HTERT RPE-1 (cell line): Measurements from ENCODE around the gene PCARE.
"Not testable (repeated sequence)": the region's sequence is repeated elsewhere in the genome, so short reads cannot be mapped to it uniquely, and the experiment has no call there.

ENCODE experiments used
- in situ Hi-C: fragments of 300-500 bp; cut with MboI; formaldehyde crosslinking; loops from 4 replicates; pipeline ENCODE4 v1.14.3; 2020; ENCODE audit warnings: low sequenced_read_pairs

Gene PCARE

GRCh38 chr2:29074411-29074810 lies at the start of gene PCARE:
Gene PCARE (minus strand): TSS chr2:29074523. CDS start chr2:29074261, 262 bp downstream.
- in situ Hi-C loops: no loop called here

GRCh38 chr2:29123617-29124349 lies 49.5 kb upstream of the PCARE start:
- in situ Hi-C loops: no loop called here

GRCh38 chr2:29120846-29121245 lies 46.5 kb upstream of the PCARE start:
- in situ Hi-C loops: no loop called here

- in situ Hi-C loops: no loop called here
Observed at GRCh38 chr2:29119211-29119610, 44.9 kb upstream of the PCARE start.

GRCh38 chr2:29117636-29118303 lies 43.4 kb upstream of the PCARE start:
- in situ Hi-C loops: no loop called here

GRCh38 chr2:29115797-29116781 lies 41.8 kb upstream of the PCARE start:
- in situ Hi-C loops: no loop called here

- in situ Hi-C loops: no loop called here
Observed at GRCh38 chr2:29114946-29115609, 40.8 kb upstream of the PCARE start, which contains the start of gene CLIP4. Gene CLIP4 (plus strand): TSS chr2:29115415. CDS start chr2:29121389, 5,974 bp downstream.

- in situ Hi-C loops: no loop called here
Observed at GRCh38 chr2:29114586-29114945, 40.2 kb upstream of the PCARE start.

GRCh38 chr2:29113891-29114321 lies 39.6 kb upstream of the PCARE start:
- in situ Hi-C loops: no loop called here

GRCh38 chr2:29113027-29113686 lies 38.8 kb upstream of the PCARE start:
- in situ Hi-C loops: no loop called here

- in situ Hi-C loops: no loop called here
Observed at GRCh38 chr2:29112379-29112778, 38.1 kb upstream of the PCARE start.

GRCh38 chr2:29110916-29111535 lies 36.7 kb upstream of the PCARE start:
- in situ Hi-C loops: no loop called here

GRCh38 chr2:29109246-29109645 lies 34.9 kb upstream of the PCARE start:
- in situ Hi-C loops: no loop called here

GRCh38 chr2:29108225-29108624 lies 33.9 kb upstream of the PCARE start:
- in situ Hi-C loops: no loop called here

GRCh38 chr2:29107547-29107946 lies 33.2 kb upstream of the PCARE start:
- in situ Hi-C loops: not testable (repeated sequence)

- in situ Hi-C loops: no loop called here
Observed at GRCh38 chr2:29106980-29107388, 32.7 kb upstream of the PCARE start.

GRCh38 chr2:29106256-29106655 lies 31.9 kb upstream of the PCARE start:
- in situ Hi-C loops: no loop called here

- in situ Hi-C loops: no loop called here
Observed at GRCh38 chr2:29105375-29105774, 31.1 kb upstream of the PCARE start.

- in situ Hi-C loops: no loop called here
Observed at GRCh38 chr2:29104688-29105087, 30.4 kb upstream of the PCARE start.

- in situ Hi-C loops: no loop called here
Observed at GRCh38 chr2:29100564-29100963, 26.2 kb upstream of the PCARE start.
